Tongue (tissue), 2 donors: Measurements from ENCODE around the gene TMEM108. TPM values are rescaled to one million over a fixed set of nuclear protein-coding genes. Genes with fewer than 3 reads are reported as not detected.

Source experiments
- DNase-seq: peaks from one replicate; pipeline ENCODE4 v3.0.0-alpha.2; 2015
- total RNA-seq: library from RNA; depleted of rRNA; stranded (reverse); fragments of >200 nt; gene quantifications from one replicate; pipeline ENCODE4 v1.2.3, GENCODE V29; 2014

TMEM108 gene
- total RNA-seq, 1 donor from 2014 or later = 4.6 TPM

- DNase-seq = no peak
These were observed 198.7 kb downstream of the TMEM108 start for GRCh38 chr3:133236901-133237300.

- DNase-seq = peak; percentile 56
These were observed 199.2 kb downstream of the TMEM108 start for GRCh38 chr3:133237380-133237779.

GRCh38 chr3:133238015-133238414, 199.8 kb downstream of the TMEM108 start:
- no peak for DNase-seq

- DNase-seq = no peak
These were observed 207.9 kb downstream of the TMEM108 start for GRCh38 chr3:133246119-133246518.

- no peak for DNase-seq
These were observed 208.6 kb downstream of the TMEM108 start for GRCh38 chr3:133246773-133247172.

GRCh38 chr3:133248389-133248788, 210.2 kb downstream of the TMEM108 start:
- no peak for DNase-seq

GRCh38 chr3:133249490-133249889, 211.3 kb downstream of the TMEM108 start:
- DNase-seq = no peak

- no peak for DNase-seq
These were observed 216.0 kb downstream of the TMEM108 start for GRCh38 chr3:133254151-133254550.

GRCh38 chr3:133254716-133255115, 216.5 kb downstream of the TMEM108 start:
- DNase-seq = no peak

- DNase-seq = no peak
These were observed 218.7 kb downstream of the TMEM108 start for GRCh38 chr3:133256787-133257483.

- DNase-seq = no peak
These were observed 220.2 kb downstream of the TMEM108 start for GRCh38 chr3:133258358-133258757.

- DNase-seq = no peak
These were observed 221.6 kb downstream of the TMEM108 start for GRCh38 chr3:133259767-133260166.

- DNase-seq = no peak
These were observed 224.1 kb downstream of the TMEM108 start for GRCh38 chr3:133262333-133262732.

GRCh38 chr3:133264920-133265319, 226.7 kb downstream of the TMEM108 start:
- DNase-seq = no peak

GRCh38 chr3:133268726-133269134, 230.5 kb downstream of the TMEM108 start:
- DNase-seq = peak; percentile 65

- no peak for DNase-seq
These were observed 231.2 kb downstream of the TMEM108 start for GRCh38 chr3:133269393-133269792.

- DNase-seq = no peak
These were observed 232.4 kb downstream of the TMEM108 start for GRCh38 chr3:133270631-133271030.

GRCh38 chr3:133271042-133271441, 232.9 kb downstream of the TMEM108 start:
- DNase-seq = no peak

- DNase-seq = no peak
These were observed 233.3 kb downstream of the TMEM108 start for GRCh38 chr3:133271539-133271938.

GRCh38 chr3:133273346-133273745, 235.2 kb downstream of the TMEM108 start:
- DNase-seq = no peak

GRCh38 chr3:133274477-133274876, 236.3 kb downstream of the TMEM108 start:
- DNase-seq = no peak

- DNase-seq = no peak
These were observed 238.4 kb downstream of the TMEM108 start for GRCh38 chr3:133276594-133276993.

- no peak for DNase-seq
These were observed 239.6 kb downstream of the TMEM108 start for GRCh38 chr3:133277813-133278212.

GRCh38 chr3:133278260-133279043, 240.3 kb downstream of the TMEM108 start:
- no peak for DNase-seq
